Occipital lobe (tissue), 2 donors: Measurements from ENCODE around the gene ZMYM2. TPM values are rescaled to one million over a fixed set of nuclear protein-coding genes. Genes with fewer than 3 reads are reported as not detected.

Experiments used
- DNase-seq: peaks from one replicate; lab custom pipeline; 2025; lab: John Stamatoyannopoulos, UW
- total RNA-seq: library from RNA; depleted of rRNA; stranded (reverse); fragments of >200 nt; gene quantifications from one replicate; pipeline ENCODE4 v1.2.3, GENCODE V29; 2014

Gene ZMYM2
- total RNA-seq, 1 donor from 2014 or later = 224 TPM

- DNase-seq = no peak
Observed at GRCh38 chr13:20131057-20131832, 172.7 kb downstream of the ZMYM2 start.

- DNase-seq = no peak
Observed at GRCh38 chr13:20132052-20132634, 173.6 kb downstream of the ZMYM2 start.

DNA sequence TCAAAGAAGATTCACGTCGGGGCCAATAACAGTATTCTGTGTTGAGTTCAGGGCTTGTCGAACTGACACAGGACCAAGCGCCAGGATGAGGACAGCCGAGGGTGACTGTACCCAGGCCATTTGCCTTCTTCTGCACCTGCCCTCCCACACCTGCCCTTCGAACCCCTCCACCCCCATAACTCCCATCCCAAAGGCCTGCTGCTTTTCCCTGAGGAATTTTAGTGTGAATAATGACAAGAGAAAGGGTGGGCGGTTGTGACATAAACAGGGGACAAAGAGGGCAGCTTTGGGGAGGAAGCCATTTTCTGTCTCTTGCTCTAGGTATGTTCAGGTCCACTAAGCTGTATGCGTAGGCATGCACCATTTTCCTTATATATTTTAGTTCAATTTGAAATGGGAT is 176.2 kb downstream of the ZMYM2 start:
- no peak for DNase-seq

GRCh38 chr13:20136781-20137703 is 178.5 kb downstream of the ZMYM2 start:
- no peak for DNase-seq

GRCh38 chr13:20137875-20138274 is 179.3 kb downstream of the ZMYM2 start:
- DNase-seq = no peak

DNA sequence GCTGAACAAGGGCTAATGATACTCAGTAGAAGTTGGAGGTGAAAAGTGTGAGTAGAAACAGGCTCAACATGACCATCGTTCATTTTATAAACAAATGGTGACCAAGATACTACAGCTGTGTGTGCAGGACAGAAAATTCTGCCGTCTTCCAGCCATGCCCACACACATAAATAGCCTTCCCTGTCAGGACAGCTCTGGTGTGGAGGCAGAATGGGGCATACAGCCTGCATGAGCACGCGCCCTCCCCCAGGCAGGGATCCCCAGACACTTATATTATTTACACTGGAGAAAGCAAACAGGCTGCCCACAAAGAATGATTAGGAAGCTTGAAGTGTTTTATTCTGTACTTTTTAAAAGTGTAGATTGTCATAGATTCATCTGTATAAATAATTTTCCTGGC is 182.0 kb downstream of the ZMYM2 start:
- DNase-seq = no peak

Other genes starting within 250 kb of the ZMYM2 start
- 111 TPM for gene PSPC1, start 175.8 kb upstream of the ZMYM2 start, total RNA-seq
- 33.8 TPM for gene ZMYM5, start 95.1 kb upstream of the ZMYM2 start, total RNA-seq
- 0.16 TPM for gene GJA3, start 202.3 kb downstream of the ZMYM2 start, total RNA-seq
- 3.1 TPM for gene GJB2, start 234.2 kb downstream of the ZMYM2 start, total RNA-seq